Measurements from ENCODE around the gene FLNC.

The FLNC gene

GRCh38 chr7:128861957-128862570 lies 31.9 kb downstream of the FLNC start:
- DNase-seq (ENCODE audit: low read depth in 2 of 3, low spot score in 2 of 3), result no peak

- DNase-seq (ENCODE audit: low read depth in 2 of 3, low spot score in 2 of 3), result peak; percentile 99 to 100 (median 99)
These were observed 32.6 kb downstream of the FLNC start, which contains the start of gene ATP6V1F for GRCh38 chr7:128862571-128863432. Gene ATP6V1F (plus strand): TSS chr7:128862856. CDS start chr7:128862905, 49 bp downstream.

- DNase-seq (ENCODE audit: low read depth in 2 of 3, low spot score in 2 of 3), result peak in 1 of 3 experiments; percentile 12
These were observed 33.3 kb downstream of the FLNC start for GRCh38 chr7:128863433-128863989.

- DNase-seq (ENCODE audit: low read depth in 2 of 3, low spot score in 2 of 3), result no peak
These were observed 35.1 kb downstream of the FLNC start for GRCh38 chr7:128865303-128865702.

GRCh38 chr7:128865996-128866877 lies 36.0 kb downstream of the FLNC start:
- no peak for DNase-seq (ENCODE audit: low read depth in 2 of 3, low spot score in 2 of 3)

- DNase-seq (ENCODE audit: low read depth in 2 of 3, low spot score in 2 of 3), result no peak
These were observed 37.0 kb downstream of the FLNC start for GRCh38 chr7:128867241-128867640.

GRCh38 chr7:128867842-128868623 lies 37.8 kb downstream of the FLNC start:
- no peak for DNase-seq (ENCODE audit: low read depth in 2 of 3, low spot score in 2 of 3)

- no peak for DNase-seq (ENCODE audit: low read depth in 2 of 3, low spot score in 2 of 3)
These were observed 38.5 kb downstream of the FLNC start for GRCh38 chr7:128868624-128869137.

- peak; percentile 11 to 43 (median 38) for DNase-seq (ENCODE audit: low read depth in 2 of 3, low spot score in 2 of 3)
These were observed 39.1 kb downstream of the FLNC start for GRCh38 chr7:128869138-128869943.

- DNase-seq (ENCODE audit: low read depth in 2 of 3, low spot score in 2 of 3), result no peak
These were observed 39.7 kb downstream of the FLNC start for GRCh38 chr7:128869944-128870285.

GRCh38 chr7:128871050-128871449 lies 40.8 kb downstream of the FLNC start:
- no peak for DNase-seq (ENCODE audit: low read depth in 2 of 3, low spot score in 2 of 3)

- no peak for DNase-seq (ENCODE audit: low read depth in 2 of 3, low spot score in 2 of 3)
These were observed 42.2 kb downstream of the FLNC start for GRCh38 chr7:128872394-128872824.

GRCh38 chr7:128873234-128873633 lies 43.0 kb downstream of the FLNC start:
- no peak for DNase-seq (ENCODE audit: low read depth in 2 of 3, low spot score in 2 of 3)

GRCh38 chr7:128874140-128875031 lies 44.2 kb downstream of the FLNC start:
- no peak for DNase-seq (ENCODE audit: low read depth in 2 of 3, low spot score in 2 of 3)

GRCh38 chr7:128875523-128875948 lies 45.3 kb downstream of the FLNC start:
- no peak for DNase-seq (ENCODE audit: low read depth in 2 of 3, low spot score in 2 of 3)

GRCh38 chr7:128876127-128876526 lies 45.9 kb downstream of the FLNC start:
- DNase-seq (ENCODE audit: low read depth in 2 of 3, low spot score in 2 of 3), result no peak

- DNase-seq (ENCODE audit: low read depth in 2 of 3, low spot score in 2 of 3), result no peak
These were observed 46.4 kb downstream of the FLNC start for GRCh38 chr7:128876586-128876977.
